Neural cell (in vitro differentiated cells): ENCODE data around the gene GDAP2. TPM values are rescaled to one million over a fixed set of nuclear protein-coding genes. Genes with fewer than 3 reads are reported as not detected.

ENCODE experiments used
- H2AFZ ChIP-seq: fragments of 200-600, 300-800 bp; sonication (generic), shearing (Covaris generic); 2 replicates; pipeline ENCODE4 v1.6.0; 2014; ENCODE audit warnings: low read depth, mild to moderate bottlenecking, antibody characterized with exemption, low read length, moderate library complexity
- H3F3A ChIP-seq: fragments of 200-600 bp; shearing (Covaris generic); 2 replicates; pipeline ENCODE4 v1.6.1; 2016; ENCODE audit warnings: mild to moderate bottlenecking, moderate library complexity, mixed read lengths, antibody characterized with exemption, low read length; ENCODE audit not compliant: insufficient read depth, poor library complexity, severe bottlenecking
- H3K27ac ChIP-seq: fragments of 200-600, 300-800 bp; sonication (generic), shearing (Covaris generic); 2 replicates; pipeline ENCODE4 v1.5.1; 2014; ENCODE audit warnings: mild to moderate bottlenecking, low read length, moderate library complexity
- H3K27me3 ChIP-seq: fragments of 300-800, 200-600 bp; sonication (generic), shearing (Covaris generic); 2 replicates; pipeline ENCODE4 v1.6.0; 2014; ENCODE audit warnings: mild to moderate bottlenecking, low read depth, low read length, moderate library complexity; ENCODE audit not compliant: insufficient read depth
- H3K36me3 ChIP-seq: fragments of 300-800, 200-600 bp; sonication (generic), shearing (Covaris generic); 2 replicates; pipeline ENCODE4 v1.5.1; 2014; ENCODE audit warnings: mild to moderate bottlenecking, antibody characterized with exemption, low read length, moderate library complexity; ENCODE audit not compliant: insufficient read depth
- H3K4me2 ChIP-seq: fragments of 300-800, 200-600 bp; sonication (generic), shearing (Covaris generic); 2 replicates; pipeline ENCODE4 v1.6.0; 2014; ENCODE audit warnings: mild to moderate bottlenecking, low read length
- H3K4me3 ChIP-seq: fragments of 300-800, 200-600 bp; sonication (generic), shearing (Covaris generic); 2 replicates; pipeline ENCODE4 v1.5.1; 2014; ENCODE audit warnings: mild to moderate bottlenecking, low read length, moderate library complexity
- H3K79me2 ChIP-seq: fragments of 200-600 bp; shearing (Covaris generic); replicated peaks from 2 replicates; pipeline ENCODE4 v1.6.0; 2014; ENCODE audit warnings: mild to moderate bottlenecking, low read length, moderate library complexity; ENCODE audit not compliant: insufficient read depth
- H3K9ac ChIP-seq: fragments of 300-800, 200-600 bp; sonication (generic), shearing (Covaris generic); 2 replicates; pipeline ENCODE4 v1.6.1; 2016; ENCODE audit warnings: mild to moderate bottlenecking, low read length, mixed read lengths
- H3K9me2 ChIP-seq: fragments of 200-600 bp; shearing (Covaris generic); 2 replicates; pipeline ENCODE4 v1.6.1; 2016; ENCODE audit warnings: mild to moderate bottlenecking, low read length, mixed read lengths; ENCODE audit not compliant: insufficient read depth
- H3K9me3 ChIP-seq: fragments of 200-600, 300-800 bp; sonication (generic), shearing (Covaris generic); 2 replicates; pipeline ENCODE4 v1.6.1; 2016; ENCODE audit warnings: mild to moderate bottlenecking, mixed run types, low read length, moderate library complexity, mixed read lengths
- H4K20me1 ChIP-seq: fragments of 200-600 bp; shearing (Covaris generic); 2 replicates; pipeline ENCODE4 v1.6.1; 2016; ENCODE audit warnings: mild to moderate bottlenecking, mixed run types; ENCODE audit not compliant: insufficient read depth
- EP300 ChIP-seq: fragments of 450-650 bp; conservative IDR thresholded peaks from 2 replicates; pipeline ENCODE4 v1.6.1; 2014; ENCODE audit warnings: antibody characterized with exemption, mild to moderate bottlenecking, moderate library complexity; ENCODE audit not compliant: poor library complexity, severe bottlenecking
- EZH2 ChIP-seq: fragments of 200-600, 300-800 bp; shearing (Covaris generic), sonication (generic); IDR thresholded peaks from 2 replicates; pipeline ENCODE4 v1.6.1; 2014; ENCODE audit warnings: antibody characterized with exemption, low read length, borderline replicate concordance, mild to moderate bottlenecking; ENCODE audit not compliant: insufficient read depth, poor library complexity, severe bottlenecking
- MXI1 ChIP-seq: fragments of 450-650 bp; conservative IDR thresholded peaks from 2 replicates; pipeline ENCODE4 v1.6.1; 2014; ENCODE audit warnings: antibody characterized with exemption, mild to moderate bottlenecking; ENCODE audit not compliant: poor library complexity, severe bottlenecking
- POLR2AphosphoS5 ChIP-seq: IDR thresholded peaks from 2 replicates; pipeline ENCODE4 v1.6.1; 2012
- RAD21 ChIP-seq: fragments of 450-650 bp; conservative IDR thresholded peaks from 2 replicates; pipeline ENCODE4 v1.6.1; 2014; ENCODE audit warnings: antibody characterized with exemption, mild to moderate bottlenecking, moderate library complexity
- SMC3 ChIP-seq: fragments of 450-650 bp; conservative IDR thresholded peaks from 2 replicates; pipeline ENCODE4 v1.6.1; 2014; ENCODE audit warnings: antibody characterized with exemption, mild to moderate bottlenecking, moderate library complexity; ENCODE audit not compliant: poor library complexity
- TAF1 ChIP-seq: IDR thresholded peaks from 2 replicates; pipeline ENCODE4 v1.6.1; 2012; ENCODE audit warnings: low read depth
- polyA plus RNA-seq: library from polyadenylated mRNA; depleted of rRNA; stranded (reverse); fragments of >200 nt; gene quantifications from 2 replicates; pipeline ENCODE4 v1.2.3, GENCODE V29; 2014
- TF ChIP-seq, protein P1 (sequence below): fragments of 450-650 bp; IDR thresholded peaks from 2 replicates; pipeline ENCODE4 v1.5.1; 2014; ENCODE audit warnings: antibody characterized with exemption, mild to moderate bottlenecking, moderate library complexity; ENCODE audit not compliant: poor library complexity, severe bottlenecking
- TF ChIP-seq, protein P2 (sequence below): IDR thresholded peaks from 2 replicates; pipeline ENCODE4 v1.6.1; 2012; ENCODE audit warnings: borderline replicate concordance

Gene GDAP2
- polyA plus RNA-seq, 1 donor from 2014 or later, result 6.8 TPM

DNA sequence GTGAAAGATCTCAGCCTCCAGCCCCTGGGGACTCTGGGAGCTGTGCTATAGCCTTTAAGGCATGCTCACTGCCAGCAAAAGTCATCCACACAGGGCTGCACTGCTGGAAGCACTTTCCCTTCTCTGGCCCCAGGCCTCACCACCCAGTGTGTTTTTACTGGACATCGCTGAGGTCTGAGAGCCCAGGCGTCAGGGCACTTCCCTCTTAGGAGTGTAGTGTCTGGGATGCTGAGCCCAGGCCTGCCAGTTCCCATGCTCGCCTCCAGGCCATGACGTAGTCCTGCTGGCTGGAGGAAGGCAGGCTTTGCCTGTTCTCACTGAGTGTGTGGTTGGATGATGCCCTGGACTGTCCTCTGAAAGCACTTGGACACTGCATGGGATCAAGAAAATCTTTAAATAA lies 101.2 kb downstream of the GDAP2 start:
- H3K27me3 ChIP-seq, result no peaks in the 10 kb centered on the region
- H4K20me1 ChIP-seq, result no peaks in the 10 kb centered on the region
- H3K9me2 ChIP-seq, result no peaks in the 10 kb centered on the region
- H3K9ac ChIP-seq, result no peak overlapping the region
- no peak overlapping the region for H3K27ac ChIP-seq
- TF ChIP-seq SMC3, result no peak
- TF ChIP-seq EP300, result no peak
- no peak for TF ChIP-seq TAF1
- TF ChIP-seq, protein P1, sequence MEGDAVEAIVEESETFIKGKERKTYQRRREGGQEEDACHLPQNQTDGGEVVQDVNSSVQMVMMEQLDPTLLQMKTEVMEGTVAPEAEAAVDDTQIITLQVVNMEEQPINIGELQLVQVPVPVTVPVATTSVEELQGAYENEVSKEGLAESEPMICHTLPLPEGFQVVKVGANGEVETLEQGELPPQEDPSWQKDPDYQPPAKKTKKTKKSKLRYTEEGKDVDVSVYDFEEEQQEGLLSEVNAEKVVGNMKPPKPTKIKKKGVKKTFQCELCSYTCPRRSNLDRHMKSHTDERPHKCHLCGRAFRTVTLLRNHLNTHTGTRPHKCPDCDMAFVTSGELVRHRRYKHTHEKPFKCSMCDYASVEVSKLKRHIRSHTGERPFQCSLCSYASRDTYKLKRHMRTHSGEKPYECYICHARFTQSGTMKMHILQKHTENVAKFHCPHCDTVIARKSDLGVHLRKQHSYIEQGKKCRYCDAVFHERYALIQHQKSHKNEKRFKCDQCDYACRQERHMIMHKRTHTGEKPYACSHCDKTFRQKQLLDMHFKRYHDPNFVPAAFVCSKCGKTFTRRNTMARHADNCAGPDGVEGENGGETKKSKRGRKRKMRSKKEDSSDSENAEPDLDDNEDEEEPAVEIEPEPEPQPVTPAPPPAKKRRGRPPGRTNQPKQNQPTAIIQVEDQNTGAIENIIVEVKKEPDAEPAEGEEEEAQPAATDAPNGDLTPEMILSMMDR, result no peak
- H3K4me2 ChIP-seq, result no peak overlapping the region
- no peaks in the 10 kb centered on the region for H3F3A ChIP-seq
- H2AFZ ChIP-seq, result no peak overlapping the region
- no peaks in the 10 kb centered on the region for H3K9me3 ChIP-seq
- no peak overlapping the region for H3K4me3 ChIP-seq
- H3K36me3 ChIP-seq, result no peaks in the 10 kb centered on the region
- H3K79me2 ChIP-seq, result no peaks in the 10 kb centered on the region

DNA sequence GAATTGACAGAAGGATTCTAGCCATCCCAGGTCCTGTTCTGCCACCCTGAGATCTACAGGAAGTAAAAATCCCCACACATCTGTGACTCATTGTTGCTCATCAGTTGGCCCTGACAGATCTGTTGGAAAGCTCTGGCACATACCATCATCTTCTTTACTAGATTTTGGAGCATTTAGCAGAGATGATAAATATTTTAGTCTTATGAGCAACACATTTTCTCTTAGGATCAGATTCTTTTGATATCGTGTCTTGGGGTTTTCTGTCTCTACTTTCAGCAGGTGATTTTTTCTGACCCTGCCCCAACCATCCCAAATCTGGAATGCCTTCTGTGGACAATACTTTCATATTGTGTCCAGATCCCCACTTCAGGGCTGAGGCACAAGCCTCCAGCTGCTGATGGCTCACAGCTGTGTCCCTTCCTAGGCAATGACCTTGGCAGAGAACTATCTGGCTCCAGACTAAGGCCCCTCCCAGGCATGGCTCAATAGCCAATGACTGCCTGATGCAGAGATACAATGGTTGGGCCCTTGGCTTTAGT lies 102.8 kb downstream of the GDAP2 start:
- H3K9me3 ChIP-seq, result no peaks in the 10 kb centered on the region
- H3K9me2 ChIP-seq, result no peaks in the 10 kb centered on the region
- no peak overlapping the region for H3K4me2 ChIP-seq
- H2AFZ ChIP-seq, result no peak overlapping the region
- H3F3A ChIP-seq, result no peaks in the 10 kb centered on the region
- H3K36me3 ChIP-seq, result no peaks in the 10 kb centered on the region
- H3K9ac ChIP-seq, result no peak overlapping the region
- H3K79me2 ChIP-seq, result no peaks in the 10 kb centered on the region
- no peaks in the 10 kb centered on the region for H3K27me3 ChIP-seq
- no peak overlapping the region for H3K27ac ChIP-seq
- H3K4me3 ChIP-seq, result no peak overlapping the region
- no peaks in the 10 kb centered on the region for H4K20me1 ChIP-seq
- TF ChIP-seq RAD21 (no peak), POLR2AphosphoS5 (no peak), EZH2 (no peak), TAF1 (no peak), SMC3 (no peak), MXI1 (no peak), EP300 (no peak)
- TF ChIP-seq, protein P1, result no peak
- TF ChIP-seq, protein P2, sequence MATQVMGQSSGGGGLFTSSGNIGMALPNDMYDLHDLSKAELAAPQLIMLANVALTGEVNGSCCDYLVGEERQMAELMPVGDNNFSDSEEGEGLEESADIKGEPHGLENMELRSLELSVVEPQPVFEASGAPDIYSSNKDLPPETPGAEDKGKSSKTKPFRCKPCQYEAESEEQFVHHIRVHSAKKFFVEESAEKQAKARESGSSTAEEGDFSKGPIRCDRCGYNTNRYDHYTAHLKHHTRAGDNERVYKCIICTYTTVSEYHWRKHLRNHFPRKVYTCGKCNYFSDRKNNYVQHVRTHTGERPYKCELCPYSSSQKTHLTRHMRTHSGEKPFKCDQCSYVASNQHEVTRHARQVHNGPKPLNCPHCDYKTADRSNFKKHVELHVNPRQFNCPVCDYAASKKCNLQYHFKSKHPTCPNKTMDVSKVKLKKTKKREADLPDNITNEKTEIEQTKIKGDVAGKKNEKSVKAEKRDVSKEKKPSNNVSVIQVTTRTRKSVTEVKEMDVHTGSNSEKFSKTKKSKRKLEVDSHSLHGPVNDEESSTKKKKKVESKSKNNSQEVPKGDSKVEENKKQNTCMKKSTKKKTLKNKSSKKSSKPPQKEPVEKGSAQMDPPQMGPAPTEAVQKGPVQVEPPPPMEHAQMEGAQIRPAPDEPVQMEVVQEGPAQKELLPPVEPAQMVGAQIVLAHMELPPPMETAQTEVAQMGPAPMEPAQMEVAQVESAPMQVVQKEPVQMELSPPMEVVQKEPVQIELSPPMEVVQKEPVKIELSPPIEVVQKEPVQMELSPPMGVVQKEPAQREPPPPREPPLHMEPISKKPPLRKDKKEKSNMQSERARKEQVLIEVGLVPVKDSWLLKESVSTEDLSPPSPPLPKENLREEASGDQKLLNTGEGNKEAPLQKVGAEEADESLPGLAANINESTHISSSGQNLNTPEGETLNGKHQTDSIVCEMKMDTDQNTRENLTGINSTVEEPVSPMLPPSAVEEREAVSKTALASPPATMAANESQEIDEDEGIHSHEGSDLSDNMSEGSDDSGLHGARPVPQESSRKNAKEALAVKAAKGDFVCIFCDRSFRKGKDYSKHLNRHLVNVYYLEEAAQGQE, result no peak
